SK-N-SH (cell line): Measurements from ENCODE around the gene GADL1. TPM values are rescaled to one million over a fixed set of nuclear protein-coding genes. Genes with fewer than 3 reads are reported as not detected.

Source experiments
- CTCF ChIA-PET: fragments of 300-600, 350-600 bp; formaldehyde crosslinking; extraction: SDS; loops from one replicate; lab custom pipeline; 2021; lab: Yijun Ruan, JAX
- POLR2A ChIA-PET: fragments of 350-600 bp; sonication (Branson Sonifier 250); formaldehyde crosslinking; extraction: SDS; loops from one replicate; lab custom pipeline; 2020; ENCODE audit warnings: antibody characterized with exemption, inconsistent platforms; lab: Yijun Ruan, JAX
- DNase-seq: peaks from one replicate; pipeline ENCODE4 v3.0.0; 2012
- H2AFZ ChIP-seq: fragments of 200-600 bp; sonication (generic); 2 replicates; pipeline ENCODE4 v1.8.1; 2016; ENCODE audit warnings: antibody characterized with exemption, mild to moderate bottlenecking, low read depth
- H3F3A ChIP-seq: fragments of 200-600 bp; sonication (generic); replicated peaks from 2 replicates; pipeline ENCODE3; 2016; ENCODE audit warnings: antibody characterized with exemption, mild to moderate bottlenecking; ENCODE audit not compliant: insufficient read depth
- H3K27ac ChIP-seq, 2 experiments: fragments of 200-500 bp in 1 of 2; fragments of 200-600 bp in 1 of 2; sonication (Bioruptor generic) in 1 of 2; sonication (generic), shearing (Covaris generic) in 1 of 2; 2 replicates each; pipeline versions ENCODE4 v1.5.1 to v1.6.1; 2014 to 2016; ENCODE audit warnings: low read depth in 2 of 2, inconsistent platforms in 1 of 2, low read length in 1 of 2, mild to moderate bottlenecking in 1 of 2, mixed read lengths in 1 of 2
- H3K27me3 ChIP-seq: fragments of 200-600 bp; sonication (generic), shearing (Covaris generic); 2 replicates; pipeline ENCODE4 v1.6.1; 2016; ENCODE audit warnings: mixed run types; ENCODE audit not compliant: insufficient read depth
- H3K36me3 ChIP-seq, 2 experiments: fragments of 200-500 bp in 1 of 2; fragments of 200-600 bp in 1 of 2; sonication (Bioruptor generic) in 1 of 2; sonication (generic) in 1 of 2; replicated peaks in 1 of 2; 2 replicates each; pipeline versions ENCODE3 to v1.5.1; 2014 to 2016; ENCODE audit warnings: low read length in 1 of 2, mild to moderate bottlenecking in 1 of 2; ENCODE audit not compliant: insufficient read depth in 2 of 2, control insufficient read depth in 1 of 2
- H3K4me1 ChIP-seq, 2 experiments: fragments of 200-500 bp in 1 of 2; fragments of 200-600 bp in 1 of 2; sonication (Bioruptor generic) in 1 of 2; sonication (generic), shearing (Covaris generic) in 1 of 2; 2 replicates each; pipeline versions ENCODE4 v1.5.1 to v1.6.1; 2014 to 2016; ENCODE audit warnings: low read depth in 1 of 2, low read length in 1 of 2, mixed run types in 1 of 2; ENCODE audit not compliant: insufficient read depth in 2 of 2, control insufficient read depth in 1 of 2
- H3K4me2 ChIP-seq: fragments of 200-600 bp; sonication (generic), shearing (Covaris generic); 2 replicates; pipeline ENCODE4 v1.6.1; 2017; ENCODE audit warnings: mixed run types
- H3K4me3 ChIP-seq, 2 experiments: fragments of 200-500 bp in 1 of 2; fragments of 200-600 bp in 1 of 2; sonication (Bioruptor generic) in 1 of 2; sonication (generic), shearing (Covaris generic) in 1 of 2; 2 replicates each; pipeline versions ENCODE4 v1.5.1 to v1.8.1; 2014 to 2016; ENCODE audit warnings: low read depth in 2 of 2, inconsistent platforms in 1 of 2, low read length in 1 of 2, mild to moderate bottlenecking in 1 of 2, mixed read lengths in 1 of 2, moderate library complexity in 1 of 2
- H3K79me2 ChIP-seq: fragments of 200-600 bp; sonication (generic); 2 replicates; pipeline ENCODE4 v1.8.1; 2017; ENCODE audit warnings: mild to moderate bottlenecking; ENCODE audit not compliant: insufficient read depth
- H3K9ac ChIP-seq: fragments of 200-600 bp; sonication (generic); 2 replicates; pipeline ENCODE4 v1.6.1; 2017; ENCODE audit warnings: mixed run types
- H3K9me2 ChIP-seq: fragments of 200-600 bp; sonication (generic); 2 replicates; pipeline ENCODE4 v1.6.1; 2017; ENCODE audit warnings: mixed run types
- H3K9me3 ChIP-seq: fragments of 200-600 bp; sonication (generic); 2 replicates; pipeline ENCODE4 v1.6.1; 2017; ENCODE audit warnings: mixed run types, mild to moderate bottlenecking, moderate library complexity
- H4K20me1 ChIP-seq: fragments of 200-600 bp; sonication (generic); 2 replicates; pipeline ENCODE4 v1.6.1; 2017; ENCODE audit warnings: mild to moderate bottlenecking, mixed run types; ENCODE audit not compliant: insufficient read depth
- EP300 ChIP-seq, 2 experiments: IDR thresholded peaks; 2 replicates each; pipeline versions ENCODE4 v1.4.0 to v1.6.1; 2012; ENCODE audit warnings: borderline replicate concordance in 1 of 2, low read depth in 1 of 2, low read length in 1 of 2
- FOXM1 ChIP-seq: IDR thresholded peaks from 2 replicates; pipeline ENCODE4 v1.4.0; 2012; ENCODE audit warnings: low read depth, mild to moderate bottlenecking
- GABPA ChIP-seq: IDR thresholded peaks from 2 replicates; pipeline ENCODE4 v1.4.0; 2012; ENCODE audit warnings: low read depth, mild to moderate bottlenecking
- GATA2 ChIP-seq: sonication (generic); formaldehyde crosslinking; IDR thresholded peaks from 2 replicates; pipeline ENCODE4 v1.5.0; 2020; ENCODE audit warnings: mild to moderate bottlenecking, missing genetic modification reagents
- JUND ChIP-seq: IDR thresholded peaks from 2 replicates; pipeline ENCODE4 v1.4.0; 2012
- MEF2A ChIP-seq: IDR thresholded peaks from 2 replicates; pipeline ENCODE4 v1.4.0; 2012; ENCODE audit warnings: low read depth, borderline replicate concordance
- MXI1 ChIP-seq: IDR thresholded peaks from 2 replicates; pipeline ENCODE4 v1.6.1; 2012; ENCODE audit warnings: mild to moderate bottlenecking, low read depth, low read length, improper control_type of control experiment
- POLR2AphosphoS5 ChIP-seq: IDR thresholded peaks from 2 replicates; pipeline ENCODE4 v1.6.1; 2012; ENCODE audit warnings: low read depth, low read length
- RAD21 ChIP-seq: IDR thresholded peaks from 2 replicates; pipeline ENCODE4 v1.6.1; 2012; ENCODE audit warnings: mild to moderate bottlenecking, low read length
- RFX5 ChIP-seq: IDR thresholded peaks from 2 replicates; pipeline ENCODE4 v1.6.1; 2012; ENCODE audit warnings: mild to moderate bottlenecking, improper control_type of control experiment, low read length
- SMC3 ChIP-seq: IDR thresholded peaks from 2 replicates; pipeline ENCODE4 v1.6.1; 2012; ENCODE audit warnings: low read depth, low read length, improper control_type of control experiment
- TAF1 ChIP-seq: IDR thresholded peaks from 2 replicates; pipeline ENCODE4 v1.6.1; 2012; ENCODE audit warnings: low read depth, mild to moderate bottlenecking, low read length, moderate library complexity, borderline replicate concordance
- WGBS: methylation state at CpG from one replicate; pipeline ENCODE4 v1.1.6; 2017; ENCODE audit warnings: low lambda C conversion rate; 5-methylcytosine and 5-hydroxymethylcytosine counted together
- polyA plus RNA-seq, 3 experiments: library from polyadenylated mRNA; depleted of rRNA; stranded (reverse); fragments of >200 nt; gene quantifications; 2 replicates each; pipeline ENCODE4 v1.2.3, GENCODE V29; 2012
- TF ChIP-seq, protein P1 (sequence below): IDR thresholded peaks from 2 replicates; pipeline ENCODE4 v1.4.0; 2012; ENCODE audit warnings: low read depth
- TF ChIP-seq, protein P2 (sequence below): fragments of 150-350 bp; IDR thresholded peaks from 2 replicates; pipeline ENCODE4 v1.6.1; 2017; ENCODE audit warnings: antibody characterized with exemption, low read length, low read depth, borderline replicate concordance
- TF ChIP-seq, protein P3 (sequence below): IDR thresholded peaks from 2 replicates; pipeline ENCODE4 v1.4.0; 2012; ENCODE audit warnings: low read depth, borderline replicate concordance

GADL1 gene
- polyA plus RNA-seq, 1 of the 3 experiments (the other 2 are of a cell fraction), result not detected

DNA sequence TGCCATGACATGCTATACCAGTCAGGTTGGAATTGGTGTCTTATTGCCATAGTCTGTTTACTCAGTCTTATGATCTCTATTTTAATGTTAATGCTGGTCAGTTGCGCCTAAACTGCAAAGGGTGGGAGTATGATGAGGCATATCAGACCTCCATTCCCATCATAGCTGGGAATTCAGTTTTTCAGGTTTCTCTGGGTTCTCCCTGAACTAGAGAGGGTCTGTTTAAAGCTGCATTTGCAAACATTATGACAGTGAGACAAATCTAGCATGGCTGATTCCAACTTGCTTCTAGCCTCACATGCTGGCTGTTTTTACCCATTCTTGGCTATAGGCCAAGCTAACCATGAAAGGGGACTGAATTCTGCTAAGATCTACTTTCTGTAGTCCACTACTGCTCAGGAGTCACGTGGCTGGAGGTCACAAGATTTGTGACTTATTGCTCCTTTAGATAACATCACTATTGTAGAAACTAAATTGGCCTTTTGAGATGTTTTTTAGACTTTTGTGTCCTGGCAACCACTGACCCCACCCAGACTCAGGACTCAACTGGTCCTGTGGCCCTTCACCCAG is 191.5 kb downstream of the GADL1 start:
- Histone ChIP-seq H4K20me1 (no peaks in the 10 kb centered on the region), H2AFZ (no peak overlapping the region), H3K27ac (no peak overlapping the region), H3K27me3 (no peaks in the 10 kb centered on the region), H3K9me2 (no peaks in the 10 kb centered on the region), H3K4me1 (peaks cover 0 to 5% of the 10 kb centered on the region in 2 experiments; a peak in 1 of 4 replicates), H3K36me3 (peaks cover 4 to 31% of the 10 kb centered on the region in 2 experiments), H3K9ac (no peak overlapping the region), H3K79me2 (no peaks in the 10 kb centered on the region), H3K9me3 (no peaks in the 10 kb centered on the region), H3F3A (no peaks in the 10 kb centered on the region), H3K4me2 (no peak overlapping the region), H3K4me3 (no peak overlapping the region)
- POLR2A ChIA-PET, result no interaction called here
- TF ChIP-seq MEF2A, result no peak
- no peak for TF ChIP-seq RFX5
- no peak for TF ChIP-seq GABPA
- TF ChIP-seq JUND, result no peak
- TF ChIP-seq TAF1, result no peak
- TF ChIP-seq, protein P1, sequence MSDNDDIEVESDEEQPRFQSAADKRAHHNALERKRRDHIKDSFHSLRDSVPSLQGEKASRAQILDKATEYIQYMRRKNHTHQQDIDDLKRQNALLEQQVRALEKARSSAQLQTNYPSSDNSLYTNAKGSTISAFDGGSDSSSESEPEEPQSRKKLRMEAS, result no peak
- TF ChIP-seq, protein P2, sequence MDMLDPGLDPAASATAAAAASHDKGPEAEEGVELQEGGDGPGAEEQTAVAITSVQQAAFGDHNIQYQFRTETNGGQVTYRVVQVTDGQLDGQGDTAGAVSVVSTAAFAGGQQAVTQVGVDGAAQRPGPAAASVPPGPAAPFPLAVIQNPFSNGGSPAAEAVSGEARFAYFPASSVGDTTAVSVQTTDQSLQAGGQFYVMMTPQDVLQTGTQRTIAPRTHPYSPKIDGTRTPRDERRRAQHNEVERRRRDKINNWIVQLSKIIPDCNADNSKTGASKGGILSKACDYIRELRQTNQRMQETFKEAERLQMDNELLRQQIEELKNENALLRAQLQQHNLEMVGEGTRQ, result no peak
- TF ChIP-seq GATA2 (CRISPR knock-in tag), result no peak
- TF ChIP-seq RAD21, result no peak
- TF ChIP-seq, protein P3, sequence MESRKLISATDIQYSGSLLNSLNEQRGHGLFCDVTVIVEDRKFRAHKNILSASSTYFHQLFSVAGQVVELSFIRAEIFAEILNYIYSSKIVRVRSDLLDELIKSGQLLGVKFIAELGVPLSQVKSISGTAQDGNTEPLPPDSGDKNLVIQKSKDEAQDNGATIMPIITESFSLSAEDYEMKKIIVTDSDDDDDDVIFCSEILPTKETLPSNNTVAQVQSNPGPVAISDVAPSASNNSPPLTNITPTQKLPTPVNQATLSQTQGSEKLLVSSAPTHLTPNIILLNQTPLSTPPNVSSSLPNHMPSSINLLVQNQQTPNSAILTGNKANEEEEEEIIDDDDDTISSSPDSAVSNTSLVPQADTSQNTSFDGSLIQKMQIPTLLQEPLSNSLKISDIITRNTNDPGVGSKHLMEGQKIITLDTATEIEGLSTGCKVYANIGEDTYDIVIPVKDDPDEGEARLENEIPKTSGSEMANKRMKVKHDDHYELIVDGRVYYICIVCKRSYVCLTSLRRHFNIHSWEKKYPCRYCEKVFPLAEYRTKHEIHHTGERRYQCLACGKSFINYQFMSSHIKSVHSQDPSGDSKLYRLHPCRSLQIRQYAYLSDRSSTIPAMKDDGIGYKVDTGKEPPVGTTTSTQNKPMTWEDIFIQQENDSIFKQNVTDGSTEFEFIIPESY, result no peak
- no peak for TF ChIP-seq MXI1
- TF ChIP-seq POLR2AphosphoS5, result no peak
- TF ChIP-seq FOXM1, result no peak
- TF ChIP-seq SMC3, result no peak
- TF ChIP-seq EP300 (IDR thresholded peaks at IDR 0.05; ENCODE audit: borderline replicate concordance in 1 of 2, low read depth in 1 of 2, low read length in 1 of 2), result no peak
- WGBS, result 85% methylated on average over 2 of the region's 2 CpGs
- CTCF ChIA-PET, result interaction anchor here (2.0 to 2.5 kb wide), 3 partner anchors 9 to 661 kb away, joined by 8 to 18 read pairs (median 9); no protein-coding TSS in a partner anchor
- DNase-seq, result no peak
